GM12801 (cell line): ENCODE measurements around the gene PLPP6.

Experiments used
- CTCF ChIP-seq: IDR thresholded peaks from one replicate; pipeline ENCODE4 v1.5.1; 2011; ENCODE audit warnings: control low read depth; ENCODE audit not compliant: insufficient read length; ENCODE audit errors: extremely low read depth

Gene PLPP6

GRCh38 chr9:4714266-4715016 lies 52.3 kb downstream of the PLPP6 start:
- no peak for TF ChIP-seq CTCF
